Prostate gland (tissue), 2 donors: ENCODE results near the gene NELFB. TPM values are rescaled to one million over a fixed set of nuclear protein-coding genes. Genes with fewer than 3 reads are reported as not detected.
"Not testable (repeated sequence)": the region's sequence is repeated elsewhere in the genome, so short reads cannot be mapped to it uniquely, and the experiment has no call there.

Source experiments
- DNase-seq: peaks from one replicate; pipeline ENCODE4 v3.0.0-alpha.2; 2019; ENCODE audit warnings: low spot score
- H3K27ac ChIP-seq, 2 donors: fragments of 200-600 bp; sonication (generic); 2 replicates each; pipeline ENCODE4 v1.5.1; 2017 to 2019
- H3K27me3 ChIP-seq: fragments of 200-600 bp; sonication (generic); replicated peaks from 2 replicates; pipeline ENCODE4 v1.5.1; 2019; ENCODE audit not compliant: insufficient read depth
- H3K36me3 ChIP-seq, 2 donors: fragments of 200-600 bp; sonication (generic); 1 replicate in 1 of 2; 2 replicates in 1 of 2; pipeline versions ENCODE4 v1.5.1 to v1.8.1; 2017 to 2019
- H3K4me1 ChIP-seq: fragments of 200-600 bp; sonication (generic); replicated peaks from 2 replicates; pipeline ENCODE4 v1.5.1; 2019
- H3K4me3 ChIP-seq, 2 donors: fragments of 200-600 bp; sonication (generic); 2 replicates each; pipeline ENCODE4 v1.5.1; 2017 to 2019
- H3K9me3 ChIP-seq: fragments of 200-600 bp; sonication (generic); 2 replicates; pipeline ENCODE4 v1.5.1; 2017
- POLR2A ChIP-seq: fragments of 450-650 bp; IDR thresholded peaks from one replicate; pipeline ENCODE4 v1.6.1; 2016; ENCODE audit warnings: antibody characterized with exemption, mild to moderate bottlenecking
- POLR2AphosphoS5 ChIP-seq: sonication (generic); formaldehyde crosslinking; IDR thresholded peaks from one replicate; pipeline ENCODE4 v1.6.1; 2017; ENCODE audit warnings: antibody characterized with exemption
- WGBS: methylation state at CpG from one replicate; pipeline ENCODE4 v1.1.5; 2018; 5-methylcytosine and 5-hydroxymethylcytosine counted together
- intact Hi-C: fragments of 100-400 bp; cut with DNase I; formaldehyde crosslinking; loops from one replicate; pipeline ENCODE4 v1.14.2; 2022
- total RNA-seq, 2 donors: library from RNA; depleted of rRNA; stranded (reverse); fragments of >200 nt; gene quantifications; one replicate each; pipeline ENCODE4 v1.1.0, GENCODE V29; 2016
- TF ChIP-seq, protein P1 (sequence below), 4 experiments: fragments of 200-600 bp in 2 of 4; fragments of 450-650 bp in 2 of 4; sonication (generic) in 2 of 4; IDR thresholded peaks; 1 replicate in 3 of 4; 2 replicates in 1 of 4; pipeline ENCODE4 v1.5.1; 2016 to 2019; ENCODE audit warnings: antibody characterized with exemption in 4 of 4, mild to moderate bottlenecking in 2 of 4, moderate library complexity in 2 of 4

NELFB gene
- total RNA-seq, 2 donors from 2014 or later = 44.9 to 82.1 TPM

- peak overlapping the region; percentile 92 for H3K27ac ChIP-seq
- intact Hi-C loops = loop anchor here (2.0 kb wide), 1 partner anchor 14 kb away; the partner anchor contains the start of gene NELFB
- peaks cover 0 to 11% of the 10 kb centered on the region in 2 donors for H3K36me3 ChIP-seq
- no peaks in the 10 kb centered on the region for H3K9me3 ChIP-seq
- TF ChIP-seq, protein P1, sequence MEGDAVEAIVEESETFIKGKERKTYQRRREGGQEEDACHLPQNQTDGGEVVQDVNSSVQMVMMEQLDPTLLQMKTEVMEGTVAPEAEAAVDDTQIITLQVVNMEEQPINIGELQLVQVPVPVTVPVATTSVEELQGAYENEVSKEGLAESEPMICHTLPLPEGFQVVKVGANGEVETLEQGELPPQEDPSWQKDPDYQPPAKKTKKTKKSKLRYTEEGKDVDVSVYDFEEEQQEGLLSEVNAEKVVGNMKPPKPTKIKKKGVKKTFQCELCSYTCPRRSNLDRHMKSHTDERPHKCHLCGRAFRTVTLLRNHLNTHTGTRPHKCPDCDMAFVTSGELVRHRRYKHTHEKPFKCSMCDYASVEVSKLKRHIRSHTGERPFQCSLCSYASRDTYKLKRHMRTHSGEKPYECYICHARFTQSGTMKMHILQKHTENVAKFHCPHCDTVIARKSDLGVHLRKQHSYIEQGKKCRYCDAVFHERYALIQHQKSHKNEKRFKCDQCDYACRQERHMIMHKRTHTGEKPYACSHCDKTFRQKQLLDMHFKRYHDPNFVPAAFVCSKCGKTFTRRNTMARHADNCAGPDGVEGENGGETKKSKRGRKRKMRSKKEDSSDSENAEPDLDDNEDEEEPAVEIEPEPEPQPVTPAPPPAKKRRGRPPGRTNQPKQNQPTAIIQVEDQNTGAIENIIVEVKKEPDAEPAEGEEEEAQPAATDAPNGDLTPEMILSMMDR (IDR thresholded peaks at IDR 0.05) = no peak
- TF ChIP-seq POLR2AphosphoS5 (peak; percentile 4), POLR2A (no peak)
- H3K4me1 ChIP-seq = peaks cover 35% of the 10 kb centered on the region
- WGBS = 0% methylated on average over 6 of the region's 58 CpGs
- peak overlapping the region; percentile 68 to 70 for H3K4me3 ChIP-seq
- peak; percentile 54 for DNase-seq
- no peaks in the 10 kb centered on the region for H3K27me3 ChIP-seq
These were observed 14.7 kb upstream of the NELFB start for GRCh38 chr9:137240318-137240840.

DNA sequence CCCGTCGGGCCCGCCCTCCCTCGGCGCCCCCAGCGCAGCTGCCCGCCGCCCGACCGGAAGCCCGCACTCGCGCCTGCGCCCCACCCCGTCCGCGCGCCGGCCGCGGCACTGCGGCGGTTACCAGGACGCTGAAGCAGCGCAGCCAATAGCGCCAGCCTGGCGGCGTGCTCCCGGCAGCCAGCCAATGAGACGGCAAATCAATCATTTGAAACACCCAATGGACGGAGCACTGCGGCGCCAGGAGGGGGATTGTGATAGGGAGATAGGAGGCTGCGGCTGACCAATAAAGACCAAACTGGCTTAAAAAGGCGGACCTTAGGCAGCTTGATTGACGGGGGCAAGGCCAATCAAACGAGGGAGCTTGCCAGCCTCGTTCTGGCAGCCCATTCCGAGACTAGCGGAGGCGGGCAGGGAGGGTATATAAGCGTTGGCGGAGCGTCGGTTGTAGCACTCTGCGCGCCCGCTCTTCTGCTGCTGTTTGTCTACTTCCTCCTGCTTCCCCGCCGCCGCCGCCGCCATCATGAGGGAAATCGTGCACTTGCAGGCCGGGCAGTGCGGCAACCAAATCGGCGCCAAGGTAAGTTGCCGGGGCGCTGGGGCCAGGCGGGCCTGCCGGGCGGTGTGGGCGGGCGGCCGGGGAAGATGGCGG, 14.2 kb upstream of the NELFB start, which contains the start of gene TUBB4B:
Gene TUBB4B, plus strand, starts transcription at position 447 of the 649 bp plus-strand sequence. Its CDS starts 74 bp downstream, at position 521.
- Histone ChIP-seq H3K4me3 (peak within 1 kb of the TSS; percentile 73 to 81), H3K4me1 (peaks cover 35% of the 10 kb centered on the region), H3K36me3 (peaks cover 0 to 11% of the 10 kb centered on the region in 2 donors), H3K27me3 (no peaks in the 10 kb centered on the region), H3K27ac (peak within 1 kb of the TSS; percentile 92), H3K9me3 (no peaks in the 10 kb centered on the region)
- TF ChIP-seq POLR2A = peak; percentile 97
- TF ChIP-seq POLR2AphosphoS5 = peak; percentile 97
- TF ChIP-seq, protein P1 (IDR thresholded peaks at IDR 0.05) = peak in 2 of 4 experiments; percentile 25 to 41
- peak; percentile 100 for DNase-seq
- under 1% methylated on average over 42 of the region's 67 CpGs for WGBS
- intact Hi-C loops = loop anchor here (2.0 kb wide), 1 partner anchor 14 kb away; the partner anchor contains the start of gene NELFB

GRCh38 chr9:137241490-137242268, 13.4 kb upstream of the NELFB start:
- TF ChIP-seq POLR2AphosphoS5 (no peak), POLR2A (no peak)
- TF ChIP-seq, protein P1 (IDR thresholded peaks at IDR 0.05) = no peak
- Histone ChIP-seq H3K4me3 (peak overlapping the region; percentile 73 to 81), H3K4me1 (peaks cover 27% of the 10 kb centered on the region), H3K27ac (peak overlapping the region; percentile 86 to 92), H3K27me3 (no peaks in the 10 kb centered on the region), H3K36me3 (peaks cover 0 to 11% of the 10 kb centered on the region in 2 donors), H3K9me3 (no peaks in the 10 kb centered on the region)
- intact Hi-C loops = loop anchor here (2.0 kb wide), 1 partner anchor 13 kb away; the partner anchor contains the start of gene NELFB
- DNase-seq = no peak
- WGBS = under 1% methylated on average over 57 of the region's 83 CpGs

DNA sequence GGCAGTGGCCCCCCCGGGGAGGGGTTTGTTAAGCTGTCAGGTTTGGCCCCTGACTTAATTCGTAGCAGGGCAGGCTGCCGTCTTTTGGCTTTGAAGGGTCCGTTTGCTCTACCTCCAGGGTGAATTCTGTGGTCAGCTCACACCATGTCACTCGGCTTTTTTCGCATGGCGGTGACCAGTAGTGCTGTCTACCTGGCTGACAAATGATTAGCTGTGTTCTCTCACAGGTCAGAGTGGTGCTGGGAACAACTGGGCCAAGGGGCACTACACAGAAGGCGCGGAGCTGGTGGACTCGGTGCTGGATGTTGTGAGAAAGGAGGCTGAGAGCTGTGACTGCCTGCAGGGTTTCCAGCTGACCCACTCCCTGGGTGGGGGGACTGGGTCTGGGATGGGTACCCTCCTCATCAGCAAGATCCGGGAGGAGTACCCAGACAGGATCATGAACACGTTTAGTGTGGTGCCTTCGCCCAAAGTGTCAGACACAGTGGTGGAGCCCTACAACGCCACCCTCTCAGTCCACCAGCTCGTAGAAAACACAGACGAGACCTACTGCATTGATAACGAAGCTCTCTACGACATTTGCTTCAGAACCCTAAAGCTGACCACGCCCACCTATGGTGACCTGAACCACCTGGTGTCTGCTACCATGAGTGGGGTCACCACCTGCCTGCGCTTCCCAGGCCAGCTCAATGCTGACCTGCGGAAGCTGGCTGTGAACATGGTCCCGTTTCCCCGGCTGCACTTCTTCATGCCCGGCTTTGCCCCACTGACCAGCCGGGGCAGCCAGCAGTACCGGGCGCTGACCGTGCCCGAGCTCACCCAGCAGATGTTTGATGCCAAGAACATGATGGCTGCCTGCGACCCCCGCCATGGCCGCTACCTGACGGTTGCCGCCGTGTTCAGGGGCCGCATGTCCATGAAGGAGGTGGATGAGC, 12.6 kb upstream of the NELFB start:
- 71% methylated on average over 35 of the region's 36 CpGs for WGBS
- no peak for DNase-seq
- H3K27ac ChIP-seq = peak overlapping the region; percentile 86 to 92
- peaks cover 19% of the 10 kb centered on the region for H3K4me1 ChIP-seq
- no peak for TF ChIP-seq POLR2A
- no peak for TF ChIP-seq POLR2AphosphoS5
- TF ChIP-seq, protein P1 (IDR thresholded peaks at IDR 0.05) = no peak
- peak overlapping the region; percentile 73 to 81 for H3K4me3 ChIP-seq
- no peaks in the 10 kb centered on the region for H3K27me3 ChIP-seq
- intact Hi-C loops = no loop called here
- peaks cover 0 to 11% of the 10 kb centered on the region in 2 donors for H3K36me3 ChIP-seq
- H3K9me3 ChIP-seq = no peaks in the 10 kb centered on the region

DNA sequence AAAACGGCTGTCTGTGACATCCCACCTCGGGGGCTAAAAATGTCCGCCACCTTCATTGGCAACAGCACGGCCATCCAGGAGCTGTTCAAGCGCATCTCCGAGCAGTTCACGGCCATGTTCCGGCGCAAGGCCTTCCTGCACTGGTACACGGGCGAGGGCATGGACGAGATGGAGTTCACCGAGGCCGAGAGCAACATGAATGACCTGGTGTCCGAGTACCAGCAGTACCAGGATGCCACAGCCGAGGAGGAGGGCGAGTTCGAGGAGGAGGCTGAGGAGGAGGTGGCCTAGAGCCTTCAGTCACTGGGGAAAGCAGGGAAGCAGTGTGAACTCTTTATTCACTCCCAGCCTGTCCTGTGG, 11.9 kb upstream of the NELFB start:
- DNase-seq, H3K4me3 ChIP-seq, H3K27me3 ChIP-seq, H3K9me3 ChIP-seq, H3K27ac ChIP-seq, intact Hi-C loops: not testable (repeated sequence)
- peaks cover 13% of the 10 kb centered on the region for H3K4me1 ChIP-seq
- 94% methylated on average over 18 of the region's 18 CpGs for WGBS
- peaks cover 0 to 11% of the 10 kb centered on the region in 2 donors for H3K36me3 ChIP-seq
